NCI-H1105 treated with DMSO at 0.1 percent for 48 hours (cell line): ENCODE results near the gene DEPDC1B.
"Not testable (repeated sequence)": the region's sequence is repeated elsewhere in the genome, so short reads cannot be mapped to it uniquely, and the experiment has no call there.

Experiments used
- DNase-seq: peaks from one replicate; lab custom pipeline; 2025; lab: John Stamatoyannopoulos, UW

Gene DEPDC1B

DNA sequence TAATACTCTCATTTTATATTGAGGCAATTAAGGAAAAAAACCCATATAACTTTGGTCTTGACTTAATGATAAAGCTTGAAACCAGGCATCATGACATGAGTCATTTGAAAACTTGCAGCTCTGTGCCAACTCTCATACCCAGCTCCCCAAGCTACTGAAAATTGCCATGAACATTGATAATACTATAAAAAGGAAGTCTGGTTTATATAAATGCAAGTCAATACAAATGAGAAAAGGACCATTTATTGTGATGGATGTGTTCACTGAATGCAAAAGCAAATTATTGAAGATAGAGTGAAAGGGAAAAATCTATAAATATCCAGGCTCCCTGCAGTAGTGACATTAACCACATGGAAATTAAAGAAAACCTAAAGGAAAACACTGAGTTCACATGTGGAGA is 116.3 kb downstream of the DEPDC1B start:
- DNase-seq = no peak

DNA sequence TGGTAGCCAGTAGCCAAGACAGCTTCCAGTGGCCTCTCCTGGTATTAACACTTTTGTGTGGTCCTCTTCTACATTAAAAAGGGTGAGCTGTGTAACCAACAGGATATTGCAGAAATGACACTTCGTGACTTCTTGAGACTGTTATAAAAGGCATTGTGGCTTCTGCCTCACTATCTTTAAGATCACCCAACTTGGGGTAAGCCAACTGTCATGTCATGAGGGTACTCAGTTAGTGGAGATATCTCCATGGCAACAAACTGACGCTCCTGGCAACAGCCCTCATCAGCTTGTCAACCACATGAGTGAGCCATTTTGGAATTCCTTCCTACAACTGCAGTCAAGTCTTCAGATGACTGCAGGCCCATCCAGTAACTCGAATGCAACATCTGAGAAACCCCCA is 121.7 kb downstream of the DEPDC1B start:
- no peak for DNase-seq

DNA sequence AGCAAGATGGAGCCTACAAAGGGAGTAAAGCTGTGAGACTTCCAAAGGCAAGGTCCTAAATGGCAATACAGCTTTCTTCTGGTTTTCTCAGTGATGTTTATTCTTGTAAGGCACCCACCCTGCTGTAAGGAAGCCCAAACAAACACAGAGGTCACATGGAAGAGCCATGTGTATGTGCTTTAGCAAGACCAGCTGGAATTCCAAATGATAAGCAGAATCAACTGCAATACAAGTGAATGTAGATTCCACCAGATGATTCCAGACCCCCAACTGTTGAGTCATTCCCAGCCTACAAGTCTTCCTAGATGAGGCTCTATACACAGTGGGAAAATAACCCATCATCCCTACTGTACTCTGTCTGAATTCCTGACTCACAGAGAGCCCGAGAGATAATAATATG is 122.8 kb downstream of the DEPDC1B start:
- no peak for DNase-seq

DNA sequence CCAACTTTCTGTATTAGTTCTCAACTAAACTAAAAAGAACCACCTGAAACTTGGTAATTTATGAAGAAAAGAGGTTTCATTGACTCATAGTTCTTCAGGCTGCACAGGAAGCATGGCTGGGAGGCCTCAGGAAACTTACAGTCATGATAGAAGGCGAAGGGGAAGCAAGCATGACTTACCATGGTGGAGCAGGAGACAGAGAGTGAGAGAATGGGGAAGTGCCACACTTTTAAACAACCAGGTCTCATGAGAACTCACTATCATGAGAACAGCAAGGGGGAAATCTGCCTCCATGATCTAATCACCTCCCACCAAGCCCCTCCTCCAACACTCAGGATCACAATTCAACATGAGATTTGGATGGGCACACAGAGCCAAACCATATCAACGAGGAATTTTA is 123.5 kb downstream of the DEPDC1B start:
- no peak for DNase-seq

DNA sequence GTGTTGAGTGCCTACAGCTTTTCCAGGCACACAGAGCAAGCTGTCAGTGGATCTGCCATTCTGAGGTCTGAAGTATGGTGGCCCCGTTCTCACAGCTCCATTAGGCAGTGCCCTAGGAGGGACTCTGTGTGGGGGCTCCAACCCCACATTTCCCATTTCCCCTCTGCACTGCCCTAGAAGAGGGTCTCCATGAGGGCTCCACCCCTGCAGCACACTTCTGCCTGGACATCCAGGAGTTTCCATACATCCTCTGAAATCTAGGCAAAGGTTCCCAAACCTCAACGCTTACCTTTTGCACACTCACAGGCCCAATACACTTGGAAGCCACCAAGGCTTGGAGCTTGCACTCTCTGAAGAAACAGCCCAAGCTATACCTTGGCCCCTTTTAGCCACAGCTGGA is 131.3 kb downstream of the DEPDC1B start:
- DNase-seq = no peak

DNA sequence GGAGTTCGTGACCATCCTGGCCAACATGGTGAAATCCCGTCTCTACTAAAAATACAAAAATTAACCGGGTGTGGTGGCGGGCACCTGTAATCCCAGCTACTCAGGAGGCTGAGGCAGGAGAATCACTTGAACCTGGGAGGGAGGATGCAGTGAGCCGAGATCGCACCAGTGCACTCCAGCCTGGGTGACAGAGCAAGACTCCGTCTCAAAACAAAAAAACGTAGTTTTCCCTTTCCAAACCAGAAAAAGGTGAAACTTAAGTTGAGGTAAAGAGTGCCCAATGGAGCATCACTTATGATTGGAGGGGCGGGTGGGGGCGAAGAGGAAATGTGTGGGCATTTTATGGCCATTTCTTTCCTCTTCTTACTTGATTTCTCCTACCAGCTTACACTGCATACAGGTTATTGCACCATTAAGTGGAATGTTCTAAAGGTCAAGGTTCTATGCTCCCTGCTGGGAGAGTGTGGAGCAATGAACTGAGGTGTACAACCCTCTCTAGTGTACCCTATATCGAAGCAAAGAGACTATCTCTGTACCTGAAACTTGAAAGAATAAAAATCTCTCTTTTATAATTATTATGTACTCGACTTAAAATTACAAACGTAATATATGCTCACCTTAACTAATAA is 136.2 kb downstream of the DEPDC1B start:
- no peak for DNase-seq

DNA sequence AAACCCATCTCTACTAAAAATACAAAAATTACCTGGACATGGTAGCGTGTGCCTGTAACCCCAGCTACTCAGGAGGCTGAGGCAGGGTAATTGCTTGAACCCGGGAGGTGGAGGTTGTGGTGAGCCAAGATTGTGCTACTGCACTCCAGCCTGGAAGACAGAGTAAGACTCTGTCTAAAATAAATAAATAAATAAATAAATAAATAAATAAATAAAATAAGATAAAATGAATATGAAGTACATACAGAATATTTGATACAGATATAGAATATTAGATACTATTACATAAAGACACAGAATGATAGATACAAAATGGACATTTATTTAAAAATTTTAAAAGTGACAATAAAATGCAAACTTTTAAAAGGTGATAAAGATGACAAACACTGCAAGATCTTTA is 146.7 kb downstream of the DEPDC1B start:
- not testable (repeated sequence) for DNase-seq

DNA sequence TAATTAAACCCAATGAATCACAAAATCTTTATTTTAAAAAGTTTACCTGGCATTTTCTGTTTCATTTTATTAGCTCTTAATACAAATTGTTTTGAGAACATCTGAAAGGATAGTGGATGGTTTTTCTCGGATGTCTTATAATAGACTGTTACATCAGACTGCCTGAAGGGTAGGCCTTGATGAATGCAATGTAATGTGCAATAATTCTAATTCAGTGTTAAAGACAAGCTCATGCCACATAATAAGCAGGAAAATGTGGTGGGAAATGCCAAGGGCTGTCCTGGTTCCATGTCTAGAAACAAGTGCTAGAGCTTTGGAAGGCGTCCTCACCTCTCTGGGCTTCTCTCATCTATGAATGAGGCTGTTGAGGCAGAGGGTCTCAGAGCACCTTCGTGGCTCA is 148.1 kb downstream of the DEPDC1B start:
- DNase-seq = no peak

DNA sequence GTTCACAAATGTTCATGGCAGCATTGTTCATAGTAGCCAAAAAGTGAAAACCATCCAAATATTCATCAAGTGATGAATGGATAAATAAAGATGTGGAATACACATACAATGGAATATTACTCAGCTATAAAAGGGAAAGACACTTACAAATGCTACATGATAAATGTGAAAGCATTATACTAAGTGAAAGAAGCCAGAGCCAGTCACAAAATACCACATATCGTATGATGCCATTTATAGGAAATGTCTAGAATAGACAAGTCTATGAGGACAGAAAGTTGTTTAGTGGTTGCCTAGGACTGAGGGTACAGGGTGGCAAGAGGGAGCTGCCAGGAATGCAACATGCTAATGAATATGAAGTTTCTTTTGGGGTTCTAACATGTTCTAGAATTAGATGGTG is 148.7 kb downstream of the DEPDC1B start:
- DNase-seq = no peak

DNA sequence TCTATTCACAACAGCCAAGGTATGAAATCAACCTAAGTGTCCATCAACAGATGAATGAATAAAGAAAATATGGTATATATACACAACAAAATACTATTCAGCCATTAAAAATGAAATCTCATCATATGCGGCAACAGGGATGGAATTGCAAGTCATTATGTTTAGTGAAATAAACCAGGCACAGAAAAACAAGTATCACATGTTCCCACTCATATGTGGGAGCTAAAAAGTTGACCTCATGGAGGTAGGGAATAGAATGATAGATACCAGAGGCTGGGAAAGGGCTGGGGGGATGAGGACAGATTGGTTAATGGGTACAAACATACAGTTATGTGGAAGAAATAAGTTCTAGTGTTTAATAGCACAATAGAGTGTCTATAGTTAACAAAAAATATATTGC is 149.7 kb downstream of the DEPDC1B start:
- DNase-seq = no peak

DNA sequence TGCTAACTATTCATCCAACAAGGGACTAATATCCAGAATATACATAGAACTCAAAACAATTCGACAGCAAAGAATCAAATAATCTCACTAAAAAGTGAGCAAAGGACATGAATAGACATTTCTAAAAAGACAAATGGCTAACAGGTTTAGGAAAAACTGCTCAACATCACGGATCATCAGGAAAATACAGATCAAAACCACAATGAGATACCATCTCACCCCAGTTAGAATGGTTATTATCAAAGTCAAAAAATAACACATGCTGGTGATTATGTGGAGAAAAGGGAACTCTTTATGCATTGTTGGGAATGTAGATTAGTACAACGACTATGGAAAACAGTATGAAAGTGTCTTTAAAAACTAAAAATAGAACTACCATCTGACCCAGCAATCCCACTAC is 150.1 kb downstream of the DEPDC1B start:
- no peak for DNase-seq
